Stimulated activated naive CD8-positive, alpha-beta T cell treated with anti-CD3 and anti-CD28 coated beads, Interleukin-15, amount 100 ng/mL, for 72 hours (primary cell): ENCODE results near the gene SAMD10.

ENCODE experiments used
- ATAC-seq: fragments of 150-1000 bp; cut with Tn5 transposase; 2 replicates; pipeline ENCODE4 v1.10.0; 2021; ENCODE audit warnings: mild to moderate bottlenecking, moderate library complexity
- DNase-seq, 2 donors: peaks; one replicate each; pipeline ENCODE4 v3.0.0; 2021 to 2022
- H3K27ac Mint-ChIP-seq, 2 donors: one replicate each; pipeline ENCODE4 v1.8.0; 2022; ENCODE audit warnings: mild to moderate bottlenecking in 2 of 2, mixed read lengths in 2 of 2, moderate library complexity in 2 of 2
- H3K27me3 Mint-ChIP-seq: one replicate; pipeline ENCODE4 v1.8.0; 2022; ENCODE audit warnings: mixed read lengths
- H3K4me1 Mint-ChIP-seq: one replicate; pipeline ENCODE4 v1.8.0; 2022; ENCODE audit warnings: mild to moderate bottlenecking, mixed read lengths
- H3K4me3 Mint-ChIP-seq, 2 donors: one replicate each; pipeline ENCODE4 v1.8.0; 2022; ENCODE audit warnings: mild to moderate bottlenecking in 2 of 2, mixed read lengths in 2 of 2, moderate library complexity in 1 of 2
- H3K9me3 Mint-ChIP-seq, 2 donors: one replicate each; pipeline ENCODE4 v1.8.0; 2022; ENCODE audit warnings: mixed read lengths in 2 of 2

SAMD10 gene

DNA sequence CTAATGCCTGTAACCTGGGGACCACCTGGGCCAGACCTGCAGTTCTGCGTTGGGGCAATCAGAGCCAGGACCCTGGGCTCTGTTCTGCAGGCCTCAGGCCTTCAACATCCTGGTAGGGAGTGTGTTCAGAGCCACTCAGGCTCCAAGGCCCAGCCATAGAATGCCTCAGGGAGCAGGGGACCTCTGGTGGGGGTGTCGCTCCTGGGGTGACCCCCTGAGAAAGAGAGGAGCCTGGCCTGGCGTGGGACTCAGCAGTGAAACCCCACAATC, 35.7 kb downstream of the SAMD10 start:
- no peak for ATAC-seq
- H3K4me3 Mint-ChIP-seq: no peak overlapping the region

DNA sequence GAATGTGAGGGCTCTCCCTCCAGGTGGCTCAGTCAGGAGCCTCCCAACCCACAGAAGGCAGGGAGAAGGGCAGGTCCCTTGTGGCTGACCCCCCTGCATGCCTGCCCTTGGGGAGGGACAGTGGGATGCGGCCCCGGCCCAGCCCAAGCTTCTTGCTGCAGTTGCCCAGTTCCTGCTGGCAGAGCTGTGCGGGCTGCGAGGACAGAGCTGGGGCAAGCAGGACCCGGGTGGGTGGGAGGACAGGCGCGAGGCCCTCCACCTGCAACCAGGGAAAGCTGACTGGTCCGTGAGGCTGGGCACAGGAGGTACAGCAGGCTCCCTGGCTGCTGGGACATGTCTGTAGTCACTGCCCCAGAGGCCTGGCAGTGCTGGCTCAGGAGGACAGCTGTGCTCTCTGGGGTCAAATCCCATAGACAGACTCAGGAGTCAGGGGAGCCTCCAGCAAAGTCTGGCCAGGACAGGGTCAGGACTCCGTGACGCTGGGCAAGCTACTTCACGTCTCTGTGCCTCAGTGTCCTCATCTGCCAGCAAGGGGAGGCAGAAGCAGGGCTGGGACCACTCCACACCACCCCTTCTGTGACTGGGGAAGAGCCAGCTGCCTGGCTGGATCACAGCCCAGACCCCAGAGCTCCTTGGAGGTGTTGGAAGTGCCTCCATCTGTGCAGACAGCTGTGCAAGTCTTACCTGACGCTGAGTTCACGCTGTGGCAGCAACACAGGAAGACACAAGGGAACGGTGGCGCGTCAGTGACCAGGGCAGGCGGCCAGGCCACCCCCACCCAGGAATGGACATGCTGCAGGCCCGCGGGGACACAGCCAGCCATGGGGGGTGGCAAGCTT, 36.3 kb downstream of the SAMD10 start:
- no peak for ATAC-seq

More for the DNA sequence above, 35.7 kb downstream of the SAMD10 start:
- Mint-ChIP-seq H3K27ac (peak overlapping the region in 1 of 2 donors; percentile 94), H3K27me3 (no peaks in the 10 kb centered on the region), H3K9me3 (no peaks in the 10 kb centered on the region), H3K4me1 (peaks cover 53% of the 10 kb centered on the region)
- DNase-seq: no peak

DNA sequence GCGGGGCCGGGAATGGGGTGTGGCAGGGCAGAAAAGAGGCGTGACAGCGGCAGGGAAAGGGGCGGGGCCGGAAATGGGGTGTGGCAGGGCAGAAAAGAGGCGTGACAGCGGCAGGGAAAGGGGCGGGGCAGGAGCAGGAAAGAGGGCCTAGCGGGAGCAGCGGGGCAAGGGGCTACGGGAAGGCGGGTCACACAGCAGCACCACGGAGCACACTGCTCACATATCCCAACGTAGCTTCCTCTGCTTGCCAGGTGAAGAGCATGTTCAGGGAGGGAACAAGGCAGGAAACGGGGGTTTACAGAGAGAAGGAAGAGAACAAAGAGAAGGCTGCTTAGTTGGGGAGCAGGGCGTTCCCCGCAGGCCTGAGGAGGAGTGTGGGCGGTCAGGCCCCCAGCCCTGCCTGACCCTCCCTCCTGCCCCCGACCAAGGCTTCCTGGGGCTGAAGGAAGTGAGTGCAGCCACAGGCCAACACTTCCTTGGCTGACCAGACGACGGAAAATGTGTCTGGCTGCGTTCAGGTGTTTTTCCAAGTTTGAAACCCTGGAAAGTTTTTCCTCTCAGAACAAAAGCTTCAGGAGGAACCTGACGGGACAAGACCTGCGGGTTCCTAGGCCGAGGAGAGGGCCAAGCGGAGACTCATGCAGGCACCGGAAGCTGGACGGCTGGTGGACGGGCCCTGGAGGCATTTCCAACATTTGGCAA, 37.0 kb downstream of the SAMD10 start:
- no peaks in the 10 kb centered on the region for H3K27me3 Mint-ChIP-seq
- H3K9me3 Mint-ChIP-seq: no peaks in the 10 kb centered on the region
- ATAC-seq: no peak
- H3K4me3 Mint-ChIP-seq: peak overlapping the region in 1 of 2 donors; percentile 32
- H3K27ac Mint-ChIP-seq: peak overlapping the region in 1 of 2 donors; percentile 60
- peaks cover 39% of the 10 kb centered on the region for H3K4me1 Mint-ChIP-seq
- peak; percentile 48 to 64 for DNase-seq

More for the DNA sequence above, 36.3 kb downstream of the SAMD10 start:
- peaks cover 47% of the 10 kb centered on the region for H3K4me1 Mint-ChIP-seq
- H3K27ac Mint-ChIP-seq: peak overlapping the region in 1 of 2 donors; percentile 59
- no peaks in the 10 kb centered on the region for H3K27me3 Mint-ChIP-seq
- DNase-seq: no peak
- no peaks in the 10 kb centered on the region for H3K9me3 Mint-ChIP-seq
- H3K4me3 Mint-ChIP-seq: no peak overlapping the region

DNA sequence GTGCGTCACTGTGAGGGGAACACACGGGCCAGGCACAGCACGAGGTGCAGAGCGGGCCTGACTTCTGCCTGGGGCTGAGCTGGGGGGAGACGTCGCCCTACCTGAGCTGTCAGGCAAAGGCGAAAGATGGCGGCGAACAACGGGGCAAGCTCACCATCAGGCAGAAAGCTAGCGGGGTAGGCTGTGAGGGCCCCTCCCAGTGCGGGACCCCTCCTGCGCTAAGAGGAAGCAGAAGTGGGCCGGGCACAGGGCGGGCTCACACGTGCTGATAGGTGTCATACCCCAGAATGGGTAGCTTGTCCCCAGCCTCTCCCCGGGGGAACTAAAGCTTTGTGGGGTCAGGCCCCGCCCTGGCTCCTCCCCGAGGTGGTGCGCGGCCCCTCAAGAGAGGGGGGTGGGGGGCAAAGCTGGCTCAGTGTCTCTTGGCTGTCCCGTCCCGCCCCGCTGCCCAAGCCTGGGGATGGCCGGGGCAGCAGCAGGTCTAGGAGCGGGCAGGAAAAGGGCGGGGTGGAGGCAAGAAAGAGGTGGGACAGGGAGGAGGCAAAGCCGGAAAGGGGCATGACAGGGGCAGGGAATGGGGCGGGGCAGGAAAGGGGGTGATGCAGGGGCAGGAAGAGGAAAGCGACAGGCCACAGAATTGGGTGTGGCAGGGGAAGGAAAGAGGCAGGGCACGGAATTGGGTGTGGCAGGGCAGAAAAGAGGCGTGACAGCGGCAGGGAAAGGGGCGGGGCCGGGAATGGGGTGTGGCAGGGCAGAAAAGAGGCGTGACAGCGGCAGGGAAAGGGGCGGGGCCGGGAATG, 38.0 kb downstream of the SAMD10 start:
- Mint-ChIP-seq H3K9me3 (no peaks in the 10 kb centered on the region), H3K27me3 (no peaks in the 10 kb centered on the region), H3K4me1 (peaks cover 32% of the 10 kb centered on the region), H3K27ac (peak overlapping the region; percentile 59 to 81), H3K4me3 (peak overlapping the region; percentile 47 to 51)
- DNase-seq (peak; percentile 51 to 84), ATAC-seq (peak; percentile 85)

DNA sequence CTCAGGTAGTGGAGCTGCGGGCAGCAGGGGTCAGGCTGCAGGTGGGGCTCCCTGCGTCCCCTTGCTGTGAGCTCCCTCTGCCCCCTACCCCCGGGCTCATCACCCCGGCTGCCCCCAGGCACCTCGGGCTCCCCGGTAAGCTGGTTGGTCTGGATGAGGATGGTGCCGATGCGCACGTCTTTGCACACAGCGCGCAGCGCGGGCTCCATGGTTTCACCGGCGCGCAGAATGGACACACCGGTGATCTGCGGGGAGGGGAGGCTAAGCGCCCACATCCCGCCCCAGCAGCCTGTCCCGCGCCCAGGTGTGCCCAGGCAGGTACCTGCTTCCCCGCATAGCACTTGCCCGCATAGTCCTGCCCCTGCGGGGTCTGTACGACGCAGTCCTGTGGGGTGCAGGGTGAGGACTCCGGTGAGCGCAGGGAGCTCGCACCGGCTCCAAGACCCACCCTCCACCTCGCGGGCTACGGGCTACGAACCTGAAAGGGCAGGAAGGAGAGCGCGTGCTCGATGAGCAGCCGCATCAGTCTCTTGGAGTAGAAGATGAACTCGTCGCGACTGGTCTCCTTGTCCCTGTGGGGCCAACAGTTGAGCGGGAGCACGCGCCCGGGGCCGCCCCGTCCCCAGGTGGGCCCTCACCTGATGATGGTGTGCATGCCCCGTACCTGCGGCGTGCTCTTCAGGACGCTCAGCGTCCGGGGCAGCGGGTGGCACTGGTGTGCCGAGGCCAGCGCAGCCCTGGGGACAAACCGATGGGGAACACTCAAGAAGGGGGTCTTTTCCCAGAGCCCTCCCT, 38.8 kb downstream of the SAMD10 start:
- H3K27ac Mint-ChIP-seq: peak overlapping the region in 1 of 2 donors; percentile 59
- DNase-seq (peak in 1 of 2 donors; percentile 17), ATAC-seq (no peak)
- H3K4me1 Mint-ChIP-seq: peaks cover 30% of the 10 kb centered on the region
- peak overlapping the region in 1 of 2 donors; percentile 44 for H3K4me3 Mint-ChIP-seq
- H3K9me3 Mint-ChIP-seq: no peaks in the 10 kb centered on the region
- H3K27me3 Mint-ChIP-seq: no peaks in the 10 kb centered on the region

DNA sequence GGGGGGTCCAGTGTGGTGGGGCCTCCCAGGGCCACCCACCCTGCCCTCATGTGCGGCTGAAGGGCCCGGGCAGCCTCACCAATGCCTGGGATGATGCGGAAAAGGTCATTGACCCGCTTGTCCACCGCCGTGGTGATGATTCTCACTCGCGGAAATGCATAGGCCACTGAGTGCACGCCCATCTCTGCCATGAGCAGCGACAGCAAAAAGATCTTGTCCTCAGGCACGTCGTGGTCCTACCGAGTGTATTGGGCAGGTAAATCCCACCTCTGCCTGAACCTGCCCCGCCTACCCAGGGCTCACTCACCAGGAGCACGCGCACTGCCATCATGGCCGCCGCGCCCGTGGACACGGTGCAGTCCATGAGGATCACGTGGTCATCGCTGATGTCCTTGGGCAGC, 39.4 kb downstream of the SAMD10 start:
- peaks cover 26% of the 10 kb centered on the region for H3K4me1 Mint-ChIP-seq
- H3K9me3 Mint-ChIP-seq: no peaks in the 10 kb centered on the region
- no peaks in the 10 kb centered on the region for H3K27me3 Mint-ChIP-seq
- H3K27ac Mint-ChIP-seq: peak overlapping the region in 1 of 2 donors; percentile 20
- DNase-seq (no peak), ATAC-seq (no peak)
- H3K4me3 Mint-ChIP-seq: no peak overlapping the region

DNA sequence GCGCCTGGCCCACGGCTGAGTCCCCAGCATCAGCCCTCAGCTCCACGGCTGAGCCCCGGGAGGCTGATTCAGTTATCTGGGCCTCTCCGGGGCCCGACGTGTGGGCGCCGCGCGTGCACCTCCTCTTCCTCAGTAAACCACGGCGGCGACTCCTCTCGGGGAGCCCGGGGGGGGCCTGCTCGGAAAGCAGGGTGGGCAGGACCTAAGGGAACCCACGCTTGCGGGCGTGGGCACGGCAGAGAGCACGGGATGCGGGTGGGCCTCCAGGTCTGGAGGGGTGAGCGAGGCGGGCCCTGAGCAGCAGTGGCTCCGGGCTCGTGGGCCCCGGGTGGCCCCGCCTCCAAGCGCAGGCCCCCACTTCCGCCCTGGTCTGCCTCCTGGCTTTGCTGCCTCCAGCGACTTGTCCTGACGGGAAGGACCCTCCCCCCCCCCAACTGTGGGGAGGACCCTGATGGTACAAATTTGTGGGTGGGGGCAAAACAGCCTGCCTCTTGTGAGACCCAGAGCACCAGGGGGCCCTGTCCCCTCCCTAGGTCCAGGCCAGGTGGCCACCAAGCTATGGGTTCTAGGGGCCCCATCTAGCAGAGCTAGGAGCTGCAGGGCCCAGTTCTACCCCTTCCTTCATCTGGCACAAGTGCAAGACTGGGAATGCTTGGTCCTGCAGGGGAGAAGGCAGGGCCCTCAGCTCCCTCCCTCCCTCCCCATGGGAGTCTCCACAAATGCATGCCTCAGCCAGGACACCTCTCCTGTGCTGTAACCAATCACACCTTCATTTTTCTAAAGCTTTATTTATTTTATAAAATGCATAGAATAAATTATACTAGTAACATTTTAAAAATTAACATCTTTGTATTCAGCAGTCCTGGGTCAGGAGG, 40.1 kb downstream of the SAMD10 start:
- DNase-seq (peak in 1 of 2 donors; percentile 12), ATAC-seq (peak; percentile 6)
- Mint-ChIP-seq H3K27ac (no peak overlapping the region), H3K4me3 (no peak overlapping the region), H3K9me3 (no peaks in the 10 kb centered on the region), H3K4me1 (peaks cover 26% of the 10 kb centered on the region), H3K27me3 (no peaks in the 10 kb centered on the region)

DNA sequence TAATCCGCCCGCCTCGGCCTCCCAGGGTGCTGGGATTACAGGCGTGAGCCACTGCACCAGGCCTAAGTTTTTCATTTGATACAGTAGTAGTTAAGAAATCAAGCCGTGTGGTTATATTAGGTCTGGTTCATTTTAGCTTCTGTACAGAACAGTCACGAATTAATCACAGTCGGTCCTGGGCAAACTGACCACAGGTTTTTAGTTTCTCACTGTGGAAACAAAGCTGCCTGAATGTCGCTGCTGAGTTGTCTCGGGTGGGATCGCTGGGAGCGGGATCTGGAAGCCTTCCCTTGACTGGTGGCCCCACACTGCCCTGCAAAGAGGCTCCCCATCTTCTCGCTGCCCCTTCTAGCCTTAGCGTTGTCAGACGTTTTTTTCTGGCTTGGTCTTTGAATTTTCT, 41.8 kb downstream of the SAMD10 start:
- no peaks in the 10 kb centered on the region for H3K27me3 Mint-ChIP-seq
- DNase-seq: no peak
- no peak overlapping the region for H3K4me3 Mint-ChIP-seq
- peak overlapping the region in 1 of 2 donors; percentile 34 for H3K27ac Mint-ChIP-seq
- H3K9me3 Mint-ChIP-seq: no peaks in the 10 kb centered on the region
- no peak for ATAC-seq
- peaks cover 26% of the 10 kb centered on the region for H3K4me1 Mint-ChIP-seq

DNA sequence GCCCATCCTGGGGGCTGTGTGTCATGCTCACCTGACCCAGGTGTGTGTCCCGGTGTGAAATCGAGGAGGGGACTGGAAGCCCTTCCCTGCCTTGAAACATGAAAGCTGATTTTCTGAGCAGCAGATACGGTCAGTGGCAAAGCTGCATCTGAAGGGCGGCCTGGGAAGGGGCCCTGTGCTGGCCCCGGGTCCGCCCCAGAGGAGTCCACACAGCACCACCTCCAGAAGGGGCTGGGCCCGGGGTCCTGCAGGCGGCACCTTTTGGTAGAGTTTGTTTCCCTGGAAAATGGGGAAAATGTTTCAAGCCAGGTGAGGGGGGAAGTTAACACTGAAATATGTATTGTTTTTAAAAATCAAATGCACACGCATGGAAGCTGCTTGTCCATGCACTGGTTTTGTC, 44.0 kb downstream of the SAMD10 start:
- no peaks in the 10 kb centered on the region for H3K27me3 Mint-ChIP-seq
- peak overlapping the region in 1 of 2 donors; percentile 33 for H3K27ac Mint-ChIP-seq
- H3K4me3 Mint-ChIP-seq: no peak overlapping the region
- no peak for DNase-seq
- peaks cover 5% of the 10 kb centered on the region for H3K4me1 Mint-ChIP-seq
- no peak for ATAC-seq
- no peaks in the 10 kb centered on the region for H3K9me3 Mint-ChIP-seq

DNA sequence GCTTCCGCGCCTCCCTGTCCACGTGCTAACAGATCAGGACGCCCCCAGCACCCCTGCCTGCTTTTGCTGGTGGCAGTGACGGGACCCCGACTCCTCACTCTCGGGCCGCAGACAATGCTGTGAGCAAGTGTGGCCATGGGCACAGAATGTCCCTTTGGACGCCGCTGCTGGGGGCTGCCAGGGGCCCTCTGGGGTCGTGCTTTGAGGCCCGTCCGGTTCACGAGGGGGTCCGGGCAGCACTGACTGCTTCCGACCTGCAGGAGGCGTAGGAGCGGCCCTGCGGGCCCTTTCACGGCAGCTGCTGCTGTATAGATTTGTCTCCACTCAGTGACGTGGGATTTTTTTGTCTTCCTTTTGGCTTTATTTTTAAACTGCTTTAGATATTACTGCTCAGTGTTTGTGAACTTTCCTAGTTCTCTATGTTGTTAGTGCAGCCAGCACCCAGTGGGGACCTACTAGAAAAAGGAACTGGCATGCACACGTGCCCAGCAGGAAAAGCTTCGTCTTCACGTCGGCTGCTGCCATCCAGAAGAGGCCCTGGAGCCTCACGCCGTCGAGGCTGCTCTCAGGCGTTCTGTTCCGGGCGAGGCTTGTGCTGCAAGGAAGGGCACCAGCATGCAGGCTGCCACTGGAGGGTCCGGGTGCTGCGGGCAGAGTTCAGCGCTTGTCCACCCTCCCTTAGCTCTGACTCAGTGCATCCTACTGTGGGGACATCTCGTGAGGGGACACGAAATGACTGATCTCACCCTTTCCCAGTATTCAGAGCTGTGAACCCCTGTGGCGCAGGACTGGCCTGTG, 45.0 kb downstream of the SAMD10 start:
- Mint-ChIP-seq H3K4me1 (peaks cover 5% of the 10 kb centered on the region), H3K4me3 (no peak overlapping the region), H3K27me3 (no peaks in the 10 kb centered on the region), H3K27ac (no peak overlapping the region), H3K9me3 (no peaks in the 10 kb centered on the region)
- DNase-seq: no peak
- ATAC-seq: no peak

DNA sequence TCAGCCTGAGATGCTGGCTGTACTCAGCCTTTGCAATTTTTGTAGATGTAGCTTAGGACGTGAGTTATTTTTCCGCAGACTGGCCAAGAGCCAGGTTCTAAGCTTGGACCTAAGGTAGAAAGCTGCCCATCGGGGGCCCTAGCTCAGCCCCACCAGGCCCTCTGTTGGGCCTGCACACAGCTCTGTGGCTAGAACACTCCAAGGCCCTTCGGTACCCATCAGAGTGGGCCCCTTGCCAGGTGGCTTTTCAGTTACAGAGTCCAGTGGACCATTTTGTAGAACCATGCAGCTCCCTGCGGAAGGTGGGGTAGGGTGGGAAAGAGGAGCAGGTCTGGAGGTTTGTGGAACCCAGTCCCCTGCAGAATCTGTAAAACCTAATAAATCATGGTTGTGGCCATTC, 45.8 kb downstream of the SAMD10 start:
- Mint-ChIP-seq H3K4me3 (no peak overlapping the region), H3K27me3 (no peaks in the 10 kb centered on the region), H3K27ac (no peak overlapping the region), H3K9me3 (no peaks in the 10 kb centered on the region), H3K4me1 (peaks cover 5% of the 10 kb centered on the region)
- ATAC-seq (no peak), DNase-seq (no peak)

DNA sequence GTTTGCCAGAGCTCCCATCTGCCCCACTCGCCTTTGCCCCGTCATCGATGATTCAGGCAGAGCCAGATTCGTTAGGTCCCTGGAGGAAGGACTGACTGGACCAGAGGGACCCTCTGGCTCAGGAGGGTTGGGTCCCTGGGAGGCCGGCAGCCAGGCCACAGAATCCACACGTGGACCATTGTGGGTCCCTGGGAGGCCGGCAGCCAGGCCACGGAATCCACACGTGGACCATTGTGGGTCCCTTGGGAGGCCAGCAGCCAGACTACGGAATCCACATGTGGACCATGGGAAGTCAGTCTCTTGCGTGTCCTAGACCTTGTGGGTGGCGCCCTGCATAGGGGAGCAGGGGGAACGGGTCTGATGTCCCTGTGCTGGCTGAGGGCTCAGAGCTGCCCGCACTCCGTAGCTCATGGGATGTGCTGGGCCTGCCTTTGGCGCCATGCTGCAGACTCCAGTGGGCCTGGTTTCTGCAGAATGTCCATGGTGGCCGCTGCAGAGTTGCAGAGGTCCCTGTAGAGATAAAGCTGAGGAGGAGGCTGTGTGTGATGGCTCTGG, 46.8 kb downstream of the SAMD10 start:
- Mint-ChIP-seq H3K4me1 (peaks cover 5% of the 10 kb centered on the region), H3K27ac (no peak overlapping the region), H3K27me3 (no peaks in the 10 kb centered on the region), H3K4me3 (no peak overlapping the region), H3K9me3 (no peaks in the 10 kb centered on the region)
- no peak for ATAC-seq
- no peak for DNase-seq

DNA sequence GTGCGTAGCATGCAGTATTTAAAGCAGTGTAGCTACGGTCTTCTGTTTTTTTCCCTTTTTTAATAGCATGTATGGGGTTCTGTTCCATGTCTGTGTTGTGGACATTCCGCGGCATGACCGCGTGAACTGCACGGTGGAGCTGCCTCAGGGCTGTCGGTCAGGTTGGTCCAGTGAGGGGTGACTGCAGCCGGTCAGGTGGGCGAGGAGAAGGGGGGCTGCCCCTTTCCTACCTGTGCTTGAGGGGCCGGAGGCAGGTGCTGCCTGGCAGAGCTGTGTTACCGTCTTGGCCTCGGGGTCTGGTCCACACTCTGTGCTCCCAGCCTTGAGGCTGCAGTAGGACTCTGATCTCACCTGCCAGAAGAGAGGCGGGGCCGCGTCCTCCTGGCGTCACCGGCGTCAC, 47.7 kb downstream of the SAMD10 start:
- Mint-ChIP-seq H3K4me1 (peaks cover 5% of the 10 kb centered on the region), H3K27ac (peak overlapping the region in 1 of 2 donors; percentile 50), H3K27me3 (no peaks in the 10 kb centered on the region), H3K9me3 (no peaks in the 10 kb centered on the region), H3K4me3 (no peak overlapping the region)
- ATAC-seq: no peak
- no peak for DNase-seq
